ENCODE data around the gene LMF1. TPM values are rescaled to one million over a fixed set of nuclear protein-coding genes. Genes with fewer than 3 reads are reported as not detected.

The LMF1 gene
- total RNA-seq, 1 experiment from 2014 or later, result 12.8 TPM

DNA sequence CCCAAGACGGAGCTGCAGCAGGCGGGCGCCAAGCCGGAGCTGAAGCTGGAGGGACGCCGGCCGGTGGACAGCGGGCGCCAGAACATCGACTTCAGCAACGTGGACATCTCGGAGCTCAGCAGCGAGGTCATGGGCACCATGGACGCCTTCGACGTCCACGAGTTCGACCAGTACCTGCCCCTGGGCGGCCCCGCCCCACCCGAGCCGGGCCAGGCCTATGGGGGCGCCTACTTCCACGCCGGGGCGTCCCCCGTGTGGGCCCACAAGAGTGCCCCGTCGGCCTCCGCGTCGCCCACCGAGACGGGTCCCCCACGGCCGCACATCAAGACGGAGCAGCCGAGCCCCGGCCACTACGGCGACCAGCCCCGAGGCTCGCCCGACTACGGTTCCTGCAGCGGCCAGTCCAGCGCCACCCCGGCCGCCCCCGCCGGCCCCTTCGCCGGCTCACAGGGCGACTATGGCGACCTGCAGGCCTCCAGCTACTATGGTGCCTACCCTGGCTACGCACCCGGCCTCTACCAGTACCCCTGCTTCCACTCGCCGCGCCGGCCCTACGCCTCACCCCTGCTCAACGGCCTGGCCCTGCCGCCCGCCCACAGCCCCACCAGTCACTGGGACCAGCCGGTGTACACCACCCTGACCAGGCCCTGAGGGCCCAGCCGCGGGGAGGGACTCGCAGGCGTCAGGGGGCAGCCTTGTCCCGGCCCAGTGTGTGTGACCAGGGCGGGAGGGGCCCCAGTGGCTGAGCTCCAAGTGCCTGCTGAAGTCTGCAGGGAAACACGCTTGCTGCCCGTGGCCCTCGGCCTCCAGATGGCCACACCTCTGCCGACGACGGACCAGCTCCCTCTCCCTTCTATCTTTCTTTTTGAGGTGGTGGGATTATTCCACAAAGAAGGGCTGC, 14.2 kb upstream of the LMF1 start (continued):
- no peak for TF ChIP-seq ZFX (IDR thresholded peaks at IDR 0.05)

DNA sequence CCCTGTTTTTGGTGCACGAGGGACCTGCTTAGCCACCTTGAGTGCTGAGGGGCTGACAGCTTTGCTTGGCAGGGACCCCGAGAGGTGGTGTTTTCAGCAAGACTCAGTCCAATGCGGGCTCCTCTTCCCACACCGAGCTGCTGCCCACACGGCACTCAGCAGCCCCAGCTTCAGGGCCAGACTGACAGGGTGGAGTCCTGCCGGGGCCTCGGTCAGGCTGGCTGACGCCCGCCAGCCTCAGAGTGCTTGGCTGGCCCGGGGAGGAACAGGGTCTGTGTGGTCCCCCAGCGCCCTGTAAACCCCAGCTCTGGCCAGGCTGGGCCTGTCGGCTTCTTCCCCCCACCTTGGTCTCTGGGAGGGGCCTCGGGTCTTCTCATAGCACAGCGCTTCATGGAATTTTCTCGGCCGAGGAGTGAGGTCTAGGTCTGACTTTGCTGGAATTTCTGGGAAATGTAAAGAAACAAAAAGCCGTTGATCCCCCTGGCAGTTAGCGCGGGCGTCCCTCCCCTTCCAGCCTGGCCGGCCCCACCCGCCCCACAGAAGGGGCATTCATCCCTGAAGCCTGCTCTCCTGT, 13.4 kb upstream of the LMF1 start:
- CTCF ChIA-PET, result no interaction called here
- intact Hi-C loops (cut with micrococcal nuclease), result no loop called here
- H3K9me2 ChIP-seq (ENCODE audit: insufficient read depth), result no peaks in the 10 kb centered on the region
- BruUV-seq (replicated peaks), result no TSS peak
- H2AFZ ChIP-seq (ENCODE audit: low read depth, low read length, poor library complexity, severe bottlenecking), result no peak overlapping the region
- no peak overlapping the region for H3K4me2 ChIP-seq (ENCODE audit: low read length)
- no peak overlapping the region for H3K27ac ChIP-seq (ENCODE audit: low read depth, low read length)
- H3K9ac ChIP-seq (ENCODE audit: low read length), result no peak overlapping the region
- RAD21 ChIA-PET (ENCODE audit: low non-redundant PET in 1 of 2, low total read pairs in 2 of 2, uncharacterized antibody in 2 of 2, unreplicated experiment in 2 of 2), result no interaction called here
- no peaks in the 10 kb centered on the region for H3K27me3 ChIP-seq (ENCODE audit: insufficient read depth, low read length)
- H3K4me1 ChIP-seq (ENCODE audit: control insufficient read depth in 1 of 2, insufficient read depth in 2 of 2, low read length in 2 of 2), result peaks cover 0 to 9% of the 10 kb centered on the region in 2 experiments; a peak in 1 of 4 replicates
- no peaks in the 10 kb centered on the region for H3K79me2 ChIP-seq (ENCODE audit: insufficient read depth, low read length)
- DNase-seq (ENCODE audit: low read depth, low spot score) (no peak), ATAC-seq (no peak)
- H3K36me3 ChIP-seq (ENCODE audit: control insufficient read depth in 1 of 2, insufficient read depth in 2 of 2, low read length in 2 of 2), result no peaks in the 10 kb centered on the region
- no peaks in the 10 kb centered on the region for H3K9me3 ChIP-seq (ENCODE audit: control insufficient read depth in 1 of 2, insufficient read depth in 1 of 2, low read depth in 1 of 2, low read length in 2 of 2)
- H3K4me3 ChIP-seq (replicated peaks in 1 of 2; ENCODE audit: low read depth in 1 of 2, low read length in 2 of 2), result no peak overlapping the region
- TF ChIP-seq, protein P1, sequence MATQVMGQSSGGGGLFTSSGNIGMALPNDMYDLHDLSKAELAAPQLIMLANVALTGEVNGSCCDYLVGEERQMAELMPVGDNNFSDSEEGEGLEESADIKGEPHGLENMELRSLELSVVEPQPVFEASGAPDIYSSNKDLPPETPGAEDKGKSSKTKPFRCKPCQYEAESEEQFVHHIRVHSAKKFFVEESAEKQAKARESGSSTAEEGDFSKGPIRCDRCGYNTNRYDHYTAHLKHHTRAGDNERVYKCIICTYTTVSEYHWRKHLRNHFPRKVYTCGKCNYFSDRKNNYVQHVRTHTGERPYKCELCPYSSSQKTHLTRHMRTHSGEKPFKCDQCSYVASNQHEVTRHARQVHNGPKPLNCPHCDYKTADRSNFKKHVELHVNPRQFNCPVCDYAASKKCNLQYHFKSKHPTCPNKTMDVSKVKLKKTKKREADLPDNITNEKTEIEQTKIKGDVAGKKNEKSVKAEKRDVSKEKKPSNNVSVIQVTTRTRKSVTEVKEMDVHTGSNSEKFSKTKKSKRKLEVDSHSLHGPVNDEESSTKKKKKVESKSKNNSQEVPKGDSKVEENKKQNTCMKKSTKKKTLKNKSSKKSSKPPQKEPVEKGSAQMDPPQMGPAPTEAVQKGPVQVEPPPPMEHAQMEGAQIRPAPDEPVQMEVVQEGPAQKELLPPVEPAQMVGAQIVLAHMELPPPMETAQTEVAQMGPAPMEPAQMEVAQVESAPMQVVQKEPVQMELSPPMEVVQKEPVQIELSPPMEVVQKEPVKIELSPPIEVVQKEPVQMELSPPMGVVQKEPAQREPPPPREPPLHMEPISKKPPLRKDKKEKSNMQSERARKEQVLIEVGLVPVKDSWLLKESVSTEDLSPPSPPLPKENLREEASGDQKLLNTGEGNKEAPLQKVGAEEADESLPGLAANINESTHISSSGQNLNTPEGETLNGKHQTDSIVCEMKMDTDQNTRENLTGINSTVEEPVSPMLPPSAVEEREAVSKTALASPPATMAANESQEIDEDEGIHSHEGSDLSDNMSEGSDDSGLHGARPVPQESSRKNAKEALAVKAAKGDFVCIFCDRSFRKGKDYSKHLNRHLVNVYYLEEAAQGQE (IDR thresholded peaks at IDR 0.05; ENCODE audit: low read depth), result no peak
- no peak for TF ChIP-seq ZNF274 (IDR thresholded peaks at IDR 0.05; ENCODE audit: low read depth, low read length)
- no peak for TF ChIP-seq TCF7L2 (IDR thresholded peaks at IDR 0.05; ENCODE audit: borderline replicate concordance, extremely low read depth, insufficient read depth, insufficient read length)
- no peak for TF ChIP-seq CBX3 (IDR thresholded peaks at IDR 0.05; ENCODE audit: low read depth)
- TF ChIP-seq, protein P2, sequence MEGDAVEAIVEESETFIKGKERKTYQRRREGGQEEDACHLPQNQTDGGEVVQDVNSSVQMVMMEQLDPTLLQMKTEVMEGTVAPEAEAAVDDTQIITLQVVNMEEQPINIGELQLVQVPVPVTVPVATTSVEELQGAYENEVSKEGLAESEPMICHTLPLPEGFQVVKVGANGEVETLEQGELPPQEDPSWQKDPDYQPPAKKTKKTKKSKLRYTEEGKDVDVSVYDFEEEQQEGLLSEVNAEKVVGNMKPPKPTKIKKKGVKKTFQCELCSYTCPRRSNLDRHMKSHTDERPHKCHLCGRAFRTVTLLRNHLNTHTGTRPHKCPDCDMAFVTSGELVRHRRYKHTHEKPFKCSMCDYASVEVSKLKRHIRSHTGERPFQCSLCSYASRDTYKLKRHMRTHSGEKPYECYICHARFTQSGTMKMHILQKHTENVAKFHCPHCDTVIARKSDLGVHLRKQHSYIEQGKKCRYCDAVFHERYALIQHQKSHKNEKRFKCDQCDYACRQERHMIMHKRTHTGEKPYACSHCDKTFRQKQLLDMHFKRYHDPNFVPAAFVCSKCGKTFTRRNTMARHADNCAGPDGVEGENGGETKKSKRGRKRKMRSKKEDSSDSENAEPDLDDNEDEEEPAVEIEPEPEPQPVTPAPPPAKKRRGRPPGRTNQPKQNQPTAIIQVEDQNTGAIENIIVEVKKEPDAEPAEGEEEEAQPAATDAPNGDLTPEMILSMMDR (IDR thresholded peaks at IDR 0.05 in 2 of 3, conservative IDR thresholded peaks at IDR 0.05 in 1 of 3; ENCODE audit: borderline replicate concordance in 1 of 3, insufficient read depth in 1 of 3, low read depth in 2 of 3, low read length in 2 of 3), result no peak
- H4K20me1 ChIP-seq (ENCODE audit: insufficient read depth), result no peaks in the 10 kb centered on the region
- POLR2A ChIA-PET, result no interaction called here

Data from HCT116 (cell line).